Activated CD8-positive, alpha-beta T cell treated with anti-CD3 and anti-CD28 coated beads for 36 hours (primary cell): ENCODE data around the gene FGF16. TPM values are rescaled to one million over a fixed set of nuclear protein-coding genes. Genes with fewer than 3 reads are reported as not detected.

ENCODE experiments used
- ATAC-seq: fragments of 200-7000 bp; cut with Tn5 transposase; one replicate; pipeline ENCODE4 v1.10.0; 2021; ENCODE audit warnings: mild to moderate bottlenecking, moderate library complexity
- CTCF ChIA-PET: fragments of 350-600 bp; sonication (Branson Sonifier 250); formaldehyde crosslinking; loops from one replicate; lab custom pipeline; 2021; ENCODE audit warnings: antibody characterized with exemption; lab: Charles Lee
- POLR2A ChIA-PET: fragments of 350-600 bp; sonication (Branson Sonifier 250); formaldehyde crosslinking; loops from one replicate; lab custom pipeline; 2021; ENCODE audit warnings: antibody characterized with exemption; lab: Charles Lee
- DNase-seq: peaks from one replicate; pipeline ENCODE4 v3.0.0-alpha.2; 2020
- H3K27ac Mint-ChIP-seq: one replicate; pipeline ENCODE4 v1.8.0; 2021; ENCODE audit warnings: mild to moderate bottlenecking, mixed read lengths
- H3K27me3 Mint-ChIP-seq: one replicate; pipeline ENCODE4 v1.8.0; 2021; ENCODE audit warnings: mixed read lengths
- H3K36me3 Mint-ChIP-seq: one replicate; pipeline ENCODE4 v1.8.0; 2021; ENCODE audit warnings: low read depth, mixed read lengths
- H3K4me1 Mint-ChIP-seq: one replicate; pipeline ENCODE4 v1.8.0; 2021; ENCODE audit warnings: low read depth, mixed read lengths
- H3K4me3 Mint-ChIP-seq: one replicate; pipeline ENCODE4 v1.8.0; 2021; ENCODE audit warnings: mild to moderate bottlenecking, moderate library complexity, mixed read lengths
- H3K9me3 Mint-ChIP-seq: one replicate; pipeline ENCODE4 v1.8.0; 2021; ENCODE audit warnings: mixed read lengths
- intact Hi-C: fragments of 100-400 bp; cut with micrococcal nuclease; formaldehyde crosslinking; loops from one replicate; pipeline ENCODE4 v1.10.0; 2022
- total RNA-seq, 2 experiments: library from RNA; stranded (reverse); gene quantifications; one replicate each; pipeline ENCODE4 v1.2.3, GENCODE V29; 2021
- TF ChIP-seq, protein P1 (sequence below): fragments of 200-600 bp; IDR thresholded peaks from one replicate; pipeline ENCODE4 v1.8.0; 2022; ENCODE audit warnings: antibody characterized with exemption, mild to moderate bottlenecking

FGF16 gene
- total RNA-seq, 2 experiments from 2014 or later: not detected

DNA sequence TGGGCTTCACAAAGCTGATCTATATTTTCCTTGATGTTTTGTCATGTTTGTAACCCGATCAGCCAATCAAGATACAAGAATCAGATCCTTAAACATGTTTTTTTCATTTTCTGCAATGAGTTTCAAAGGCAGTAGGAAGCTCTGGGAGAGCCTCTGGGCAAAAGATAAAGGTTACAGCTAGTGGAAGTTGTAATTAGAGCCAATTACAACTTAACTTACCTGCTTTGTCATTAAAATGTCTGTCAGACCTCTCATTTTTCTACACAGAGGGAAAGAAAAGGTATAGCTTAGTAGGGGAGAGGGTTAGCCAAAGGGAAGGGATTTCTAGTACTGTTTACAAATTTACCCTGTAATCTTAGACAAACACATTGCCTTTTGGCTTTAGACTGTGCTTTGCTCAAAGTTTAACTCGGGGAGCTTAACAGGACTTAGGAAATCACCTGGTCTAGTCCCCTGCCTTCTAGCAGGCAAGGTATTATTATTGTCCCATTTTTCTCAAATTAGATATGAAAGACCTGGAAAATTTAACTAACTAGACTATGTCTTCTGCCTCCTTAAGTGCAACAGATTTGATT lies 55.8 kb downstream of the FGF16 start:
- Mint-ChIP-seq H3K27ac (no peak overlapping the region), H3K36me3 (no peaks in the 10 kb centered on the region), H3K9me3 (no peaks in the 10 kb centered on the region), H3K4me3 (no peak overlapping the region), H3K4me1 (peaks cover 11% of the 10 kb centered on the region), H3K27me3 (no peaks in the 10 kb centered on the region)
- CTCF ChIA-PET: no interaction called here
- DNase-seq (no peak), ATAC-seq (no peak)
- TF ChIP-seq, protein P1, sequence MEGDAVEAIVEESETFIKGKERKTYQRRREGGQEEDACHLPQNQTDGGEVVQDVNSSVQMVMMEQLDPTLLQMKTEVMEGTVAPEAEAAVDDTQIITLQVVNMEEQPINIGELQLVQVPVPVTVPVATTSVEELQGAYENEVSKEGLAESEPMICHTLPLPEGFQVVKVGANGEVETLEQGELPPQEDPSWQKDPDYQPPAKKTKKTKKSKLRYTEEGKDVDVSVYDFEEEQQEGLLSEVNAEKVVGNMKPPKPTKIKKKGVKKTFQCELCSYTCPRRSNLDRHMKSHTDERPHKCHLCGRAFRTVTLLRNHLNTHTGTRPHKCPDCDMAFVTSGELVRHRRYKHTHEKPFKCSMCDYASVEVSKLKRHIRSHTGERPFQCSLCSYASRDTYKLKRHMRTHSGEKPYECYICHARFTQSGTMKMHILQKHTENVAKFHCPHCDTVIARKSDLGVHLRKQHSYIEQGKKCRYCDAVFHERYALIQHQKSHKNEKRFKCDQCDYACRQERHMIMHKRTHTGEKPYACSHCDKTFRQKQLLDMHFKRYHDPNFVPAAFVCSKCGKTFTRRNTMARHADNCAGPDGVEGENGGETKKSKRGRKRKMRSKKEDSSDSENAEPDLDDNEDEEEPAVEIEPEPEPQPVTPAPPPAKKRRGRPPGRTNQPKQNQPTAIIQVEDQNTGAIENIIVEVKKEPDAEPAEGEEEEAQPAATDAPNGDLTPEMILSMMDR: no peak
- intact Hi-C loops: no loop called here
- POLR2A ChIA-PET: no interaction called here

DNA sequence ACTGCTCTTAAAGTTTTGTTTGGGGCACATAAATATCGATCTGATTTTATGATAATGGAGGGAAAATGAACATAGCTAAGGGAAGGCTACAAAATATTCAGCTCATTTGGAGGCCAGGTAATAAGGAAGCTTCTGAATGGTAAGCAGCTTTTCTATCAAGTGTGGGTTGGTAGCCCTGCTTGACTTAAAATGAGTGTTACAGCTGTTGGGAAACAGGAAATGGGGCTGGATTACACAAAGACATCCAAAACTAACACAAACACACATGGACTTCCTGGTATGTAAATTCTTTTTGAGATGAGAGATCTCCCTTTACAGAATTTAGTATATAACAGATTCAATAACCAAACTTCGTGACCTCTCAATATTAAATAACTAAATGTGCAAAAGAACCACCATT lies 58.0 kb downstream of the FGF16 start:
- Mint-ChIP-seq H3K4me1 (peaks cover 11% of the 10 kb centered on the region), H3K36me3 (peaks cover 10% of the 10 kb centered on the region), H3K4me3 (no peak overlapping the region), H3K9me3 (no peaks in the 10 kb centered on the region), H3K27me3 (no peaks in the 10 kb centered on the region), H3K27ac (peak overlapping the region; percentile 4)
- DNase-seq (no peak), ATAC-seq (no peak)
- TF ChIP-seq, protein P1: no peak
- CTCF ChIA-PET: no interaction called here
- intact Hi-C loops: no loop called here
- POLR2A ChIA-PET: no interaction called here
